Measurements from ENCODE around the gene USP7.

Gene USP7

DNA sequence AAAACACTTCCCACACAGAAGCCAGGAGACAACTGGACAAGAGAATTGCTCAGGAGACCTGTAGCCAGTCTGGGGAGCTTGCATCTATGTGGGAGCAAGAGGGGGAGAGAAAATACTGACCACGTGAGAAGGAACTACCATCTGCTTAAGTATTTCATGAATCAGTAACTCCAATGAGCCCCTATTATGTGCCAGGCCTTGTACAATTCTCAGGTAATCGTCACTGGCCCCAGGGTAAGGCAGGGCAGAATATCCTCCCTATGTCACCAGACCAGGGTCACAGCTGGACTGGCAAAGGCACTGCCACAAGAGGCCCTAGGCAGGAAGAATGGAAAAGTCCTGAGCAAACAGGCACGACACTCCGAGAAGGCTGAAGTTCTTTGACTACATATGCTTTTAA, 25.9 kb downstream of the USP7 start:
- peaks cover 3% of the 10 kb centered on the region; the same call in 1 of the 2 replicates for H3K4me1 ChIP-seq
- DNase-seq (ENCODE audit: low spot score in 2 of 2) = no peak
- no peaks in the 10 kb centered on the region for H3K9me3 ChIP-seq
- in situ Hi-C loops (cut with MboI; ENCODE audit: low sequenced_read_pairs) = no loop called here
- peaks cover 4% of the 10 kb centered on the region; the same call in 1 of the 2 replicates for H3K36me3 ChIP-seq (replicated peaks)
- no peaks in the 10 kb centered on the region for H3K27me3 ChIP-seq (ENCODE audit: low read depth)
- H3K4me3 ChIP-seq = no peak overlapping the region

DNA sequence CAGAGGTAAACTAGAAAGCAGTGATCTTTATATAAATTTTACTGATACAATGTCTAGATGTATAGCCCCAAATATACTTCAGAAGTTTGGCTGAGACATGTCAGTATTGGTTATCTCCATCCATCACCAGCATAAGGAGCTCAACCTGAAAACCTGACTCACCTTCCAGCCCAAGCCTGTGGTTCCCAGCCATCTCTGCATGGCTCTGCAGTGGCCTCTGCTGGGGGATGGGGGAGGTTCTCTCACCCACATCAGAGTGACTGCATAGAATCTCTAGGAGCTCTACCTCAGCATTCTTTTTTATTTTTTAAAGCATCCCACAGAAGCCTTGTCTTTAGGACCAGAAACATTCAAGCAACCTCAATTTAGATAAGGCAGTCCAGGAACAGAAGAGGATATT, 27.3 kb downstream of the USP7 start:
- in situ Hi-C loops (cut with MboI; ENCODE audit: low sequenced_read_pairs) = no loop called here
- DNase-seq (ENCODE audit: low spot score in 2 of 2) = peak in 1 of 2 experiments; percentile 64
- H3K36me3 ChIP-seq (replicated peaks) = peaks cover 4% of the 10 kb centered on the region; the same call in 1 of the 2 replicates
- no peak overlapping the region for H3K4me3 ChIP-seq
- H3K9me3 ChIP-seq = no peaks in the 10 kb centered on the region
- no peaks in the 10 kb centered on the region for H3K27me3 ChIP-seq (ENCODE audit: low read depth)
- H3K4me1 ChIP-seq = peaks cover 3% of the 10 kb centered on the region; the same call in 1 of the 2 replicates

- H3K27me3 ChIP-seq (ENCODE audit: low read depth) = no peaks in the 10 kb centered on the region
- peaks cover 3% of the 10 kb centered on the region; the same call in 1 of the 2 replicates for H3K4me1 ChIP-seq
- in situ Hi-C loops (cut with MboI; ENCODE audit: low sequenced_read_pairs) = no loop called here
- peak in 1 of 2 experiments; percentile 46 for DNase-seq (ENCODE audit: low spot score in 2 of 2)
- no peak overlapping the region for H3K4me3 ChIP-seq
- H3K9me3 ChIP-seq = no peaks in the 10 kb centered on the region
- H3K36me3 ChIP-seq (replicated peaks) = peaks cover 4% of the 10 kb centered on the region; the same call in 1 of the 2 replicates
Observed at GRCh38 chr16:8935989-8936388, 27.7 kb downstream of the USP7 start.

DNA sequence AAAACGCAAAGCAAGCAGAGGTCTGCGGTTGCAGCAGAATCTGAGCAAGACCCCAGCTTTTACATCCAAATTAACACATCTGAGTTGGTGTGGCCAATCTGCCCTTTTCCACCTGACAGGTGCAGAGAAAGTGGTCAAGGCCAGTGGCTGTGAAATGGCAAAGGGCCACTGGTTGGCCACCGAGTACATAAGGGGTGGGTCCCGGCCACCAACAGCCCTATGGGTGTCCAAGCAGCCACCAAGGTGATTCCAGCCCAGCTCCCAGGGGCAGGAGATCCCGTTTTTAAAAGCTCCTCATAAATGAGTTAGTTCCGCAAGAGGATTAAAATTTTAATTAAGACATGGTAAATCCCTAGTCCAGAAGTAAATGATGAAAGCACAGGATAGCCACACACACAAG, 29.1 kb downstream of the USP7 start:
- Histone ChIP-seq H3K36me3 (replicated peaks) (peaks cover 7% of the 10 kb centered on the region), H3K4me1 (peaks cover 3% of the 10 kb centered on the region; the same call in 1 of the 2 replicates), H3K27me3 (ENCODE audit: low read depth) (no peaks in the 10 kb centered on the region), H3K9me3 (no peaks in the 10 kb centered on the region), H3K4me3 (no peak overlapping the region)
- in situ Hi-C loops (cut with MboI; ENCODE audit: low sequenced_read_pairs) = no loop called here
- no peak for DNase-seq (ENCODE audit: low spot score in 2 of 2)

DNA sequence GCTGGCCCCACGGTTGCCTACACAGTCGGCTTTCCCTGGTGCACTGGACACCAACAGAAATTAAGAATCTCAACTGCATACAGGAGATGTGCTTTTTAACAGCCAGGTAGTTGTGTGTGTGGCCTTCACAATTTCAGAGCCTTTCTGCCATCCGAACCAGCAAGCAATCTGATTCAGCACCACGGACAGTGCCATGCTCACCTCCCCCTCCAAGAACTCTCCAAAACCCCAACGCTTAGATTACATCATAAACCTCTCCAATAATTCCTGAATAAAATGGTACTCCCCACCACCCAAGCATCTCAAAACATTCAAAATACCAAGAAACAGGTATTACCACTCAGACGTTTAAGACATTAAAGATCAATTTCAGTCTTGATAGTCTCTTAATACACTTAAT, 31.8 kb downstream of the USP7 start:
- in situ Hi-C loops (cut with MboI; ENCODE audit: low sequenced_read_pairs) = no loop called here
- peaks cover 22% of the 10 kb centered on the region for H3K36me3 ChIP-seq (replicated peaks)
- DNase-seq (ENCODE audit: low spot score in 2 of 2) = peak in 1 of 2 experiments; percentile 74
- H3K9me3 ChIP-seq = no peaks in the 10 kb centered on the region
- no peaks in the 10 kb centered on the region for H3K27me3 ChIP-seq (ENCODE audit: low read depth)
- no peak overlapping the region for H3K4me3 ChIP-seq
- H3K4me1 ChIP-seq = peaks cover 3% of the 10 kb centered on the region; the same call in 1 of the 2 replicates

DNA sequence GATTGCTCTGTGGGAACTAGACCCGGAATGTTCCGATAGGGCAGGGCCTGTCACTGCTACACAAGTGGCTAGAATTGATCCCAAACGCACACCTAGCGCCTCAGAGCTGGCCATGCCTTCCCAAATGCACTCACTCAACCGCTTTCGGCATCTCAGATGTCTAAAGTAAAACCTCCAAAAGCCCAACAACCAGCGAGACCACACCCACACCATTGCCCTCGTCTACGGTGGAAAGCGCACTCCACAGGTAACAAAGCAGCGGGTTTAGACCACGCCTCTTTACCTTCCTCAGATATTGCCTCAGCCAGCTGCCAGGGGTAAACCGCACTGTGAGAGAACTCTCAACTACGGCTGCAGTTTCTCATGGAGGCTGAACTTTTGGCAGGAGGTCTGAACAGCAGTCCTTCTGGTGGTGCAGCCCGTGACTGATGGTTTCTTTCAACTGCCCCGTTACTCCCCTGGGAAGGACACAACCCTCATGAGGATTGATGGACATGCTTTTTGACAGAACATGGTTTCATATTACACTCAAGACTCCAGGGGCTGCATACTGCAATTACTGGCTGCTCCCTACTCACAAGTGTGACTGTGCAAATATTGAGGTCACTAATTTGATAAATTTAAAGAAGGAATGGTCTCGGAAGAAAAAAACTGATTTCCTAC, 34.5 kb downstream of the USP7 start:
- no peaks in the 10 kb centered on the region for H3K9me3 ChIP-seq
- H3K27me3 ChIP-seq (ENCODE audit: low read depth) = no peaks in the 10 kb centered on the region
- peaks cover 44% of the 10 kb centered on the region for H3K36me3 ChIP-seq (replicated peaks)
- no peak for DNase-seq (ENCODE audit: low spot score in 2 of 2)
- H3K4me1 ChIP-seq = peaks cover 3% of the 10 kb centered on the region; the same call in 1 of the 2 replicates
- in situ Hi-C loops (cut with MboI; ENCODE audit: low sequenced_read_pairs) = loop anchor here (10.0 kb wide), 1 partner anchor 76 kb away; no protein-coding TSS in a partner anchor
- no peak overlapping the region for H3K4me3 ChIP-seq

- in situ Hi-C loops (cut with MboI; ENCODE audit: low sequenced_read_pairs) = loop anchor here (10.0 kb wide), 1 partner anchor 76 kb away; no protein-coding TSS in a partner anchor
- H3K36me3 ChIP-seq (replicated peaks) = peaks cover 47% of the 10 kb centered on the region
- no peak for DNase-seq (ENCODE audit: low spot score in 2 of 2)
- H3K27me3 ChIP-seq (ENCODE audit: low read depth) = no peaks in the 10 kb centered on the region
- no peak overlapping the region for H3K4me3 ChIP-seq
- H3K4me1 ChIP-seq = no peaks in the 10 kb centered on the region
- H3K9me3 ChIP-seq = no peaks in the 10 kb centered on the region
Observed at GRCh38 chr16:8928467-8928957, 35.2 kb downstream of the USP7 start.

DNA sequence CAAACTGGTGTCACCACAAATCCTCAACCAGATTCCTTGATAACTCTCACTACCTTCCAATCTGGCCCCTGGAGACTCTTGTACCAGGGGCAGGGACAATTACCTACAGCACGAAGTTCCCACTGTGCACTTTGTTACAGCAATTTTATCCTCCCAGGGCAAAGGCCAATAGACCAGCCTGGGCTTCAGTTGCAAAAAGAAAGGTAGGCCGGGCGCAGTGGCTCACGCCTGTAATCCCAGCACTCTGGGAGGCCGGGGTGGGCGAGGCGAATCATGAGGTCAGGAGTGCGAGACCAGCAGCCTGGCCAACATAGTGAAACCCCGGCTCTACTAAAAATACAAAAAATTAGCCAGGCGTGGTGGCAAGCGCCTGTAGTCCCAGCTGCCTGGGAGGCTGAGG, 36.9 kb downstream of the USP7 start:
- Histone ChIP-seq H3K4me1 (no peaks in the 10 kb centered on the region), H3K4me3 (no peak overlapping the region), H3K9me3 (no peaks in the 10 kb centered on the region), H3K36me3 (replicated peaks) (peaks cover 62% of the 10 kb centered on the region), H3K27me3 (ENCODE audit: low read depth) (no peaks in the 10 kb centered on the region)
- in situ Hi-C loops (cut with MboI; ENCODE audit: low sequenced_read_pairs) = loop anchor here (10.0 kb wide), 1 partner anchor 78 kb away; no protein-coding TSS in a partner anchor
- no peak for DNase-seq (ENCODE audit: low spot score in 2 of 2)

DNA sequence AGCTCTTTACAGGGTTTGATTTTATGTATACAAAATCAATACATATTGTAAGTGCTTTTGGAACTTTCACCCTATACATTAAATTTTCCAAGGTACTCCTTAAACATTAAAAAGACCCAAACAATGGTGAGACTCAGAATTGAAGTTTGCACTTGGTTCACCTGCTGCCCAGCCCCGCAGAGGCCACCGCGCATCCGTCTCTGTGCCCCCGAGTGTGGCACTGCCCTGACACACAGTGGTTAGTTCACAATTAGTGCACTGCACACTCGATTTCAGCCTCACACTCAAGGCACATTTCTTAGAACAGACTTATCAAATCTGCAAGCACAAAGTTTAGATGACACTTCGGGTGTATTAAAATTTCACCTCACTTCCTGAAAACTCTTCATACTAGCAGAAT, 38.3 kb downstream of the USP7 start:
- Histone ChIP-seq H3K9me3 (no peaks in the 10 kb centered on the region), H3K27me3 (ENCODE audit: low read depth) (no peaks in the 10 kb centered on the region), H3K4me3 (no peak overlapping the region), H3K36me3 (replicated peaks) (peaks cover 76% of the 10 kb centered on the region), H3K4me1 (peaks cover 6% of the 10 kb centered on the region; the same call in 1 of the 2 replicates)
- no peak for DNase-seq (ENCODE audit: low spot score in 2 of 2)
- in situ Hi-C loops (cut with MboI; ENCODE audit: low sequenced_read_pairs) = loop anchor here (10.0 kb wide), 1 partner anchor 79 kb away; no protein-coding TSS in a partner anchor

DNA sequence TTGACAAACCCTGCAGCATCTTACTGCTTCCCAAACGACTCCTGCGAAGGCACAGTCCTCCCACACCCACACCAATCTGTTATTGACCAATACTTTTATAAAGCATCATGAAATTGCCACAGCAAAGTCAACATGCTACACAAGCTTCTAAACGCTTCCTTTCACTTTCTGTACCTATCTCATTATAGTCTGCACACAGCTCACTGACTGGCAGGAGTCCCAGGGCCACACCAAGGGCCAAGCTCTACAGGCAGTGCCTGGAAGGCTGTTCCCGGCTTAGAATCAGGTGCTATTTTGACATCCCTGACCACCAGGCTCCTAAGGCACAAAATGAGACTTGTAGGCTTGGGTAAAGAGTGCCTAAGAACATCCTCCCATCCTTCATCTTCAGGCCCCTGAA, 39.5 kb downstream of the USP7 start:
- no peaks in the 10 kb centered on the region for H3K27me3 ChIP-seq (ENCODE audit: low read depth)
- no peak for DNase-seq (ENCODE audit: low spot score in 2 of 2)
- H3K4me3 ChIP-seq = no peak overlapping the region
- H3K4me1 ChIP-seq = peaks cover 9% of the 10 kb centered on the region; the same call in 1 of the 2 replicates
- H3K36me3 ChIP-seq (replicated peaks) = peaks cover 81% of the 10 kb centered on the region
- H3K9me3 ChIP-seq = no peaks in the 10 kb centered on the region
- in situ Hi-C loops (cut with MboI; ENCODE audit: low sequenced_read_pairs) = loop anchor here (10.0 kb wide), 1 partner anchor 81 kb away; no protein-coding TSS in a partner anchor

DNA sequence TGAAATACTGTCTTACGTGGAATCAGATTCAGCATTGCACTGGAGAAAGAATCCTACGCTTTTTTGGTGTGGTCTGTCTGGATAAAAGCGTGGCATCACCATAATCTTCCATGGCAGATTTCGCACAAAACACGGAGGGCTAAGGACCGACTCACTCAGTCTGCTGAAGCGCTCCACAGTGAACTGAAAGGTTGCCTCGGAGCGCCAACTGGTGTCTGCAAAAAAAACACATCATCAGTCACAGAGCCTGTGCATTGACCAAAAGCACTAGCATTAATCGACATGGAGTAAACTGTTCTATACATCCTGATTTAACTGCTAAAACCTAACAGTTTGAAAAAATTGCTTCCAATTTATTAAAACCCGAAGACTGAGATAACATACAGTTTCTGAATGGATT, 40.5 kb downstream of the USP7 start:
- DNase-seq (ENCODE audit: low spot score in 2 of 2) = no peak
- Histone ChIP-seq H3K4me1 (peaks cover 9% of the 10 kb centered on the region; the same call in 1 of the 2 replicates), H3K4me3 (no peak overlapping the region), H3K27me3 (ENCODE audit: low read depth) (no peaks in the 10 kb centered on the region), H3K36me3 (replicated peaks) (peaks cover 83% of the 10 kb centered on the region), H3K9me3 (no peaks in the 10 kb centered on the region)
- in situ Hi-C loops (cut with MboI; ENCODE audit: low sequenced_read_pairs) = loop anchor here (10.0 kb wide), 1 partner anchor 82 kb away; no protein-coding TSS in a partner anchor

GRCh38 chr16:8921347-8921984, 42.2 kb downstream of the USP7 start:
- in situ Hi-C loops (cut with MboI; ENCODE audit: low sequenced_read_pairs) = loop anchor here (10.0 kb wide), 1 partner anchor 83 kb away; no protein-coding TSS in a partner anchor

DNA sequence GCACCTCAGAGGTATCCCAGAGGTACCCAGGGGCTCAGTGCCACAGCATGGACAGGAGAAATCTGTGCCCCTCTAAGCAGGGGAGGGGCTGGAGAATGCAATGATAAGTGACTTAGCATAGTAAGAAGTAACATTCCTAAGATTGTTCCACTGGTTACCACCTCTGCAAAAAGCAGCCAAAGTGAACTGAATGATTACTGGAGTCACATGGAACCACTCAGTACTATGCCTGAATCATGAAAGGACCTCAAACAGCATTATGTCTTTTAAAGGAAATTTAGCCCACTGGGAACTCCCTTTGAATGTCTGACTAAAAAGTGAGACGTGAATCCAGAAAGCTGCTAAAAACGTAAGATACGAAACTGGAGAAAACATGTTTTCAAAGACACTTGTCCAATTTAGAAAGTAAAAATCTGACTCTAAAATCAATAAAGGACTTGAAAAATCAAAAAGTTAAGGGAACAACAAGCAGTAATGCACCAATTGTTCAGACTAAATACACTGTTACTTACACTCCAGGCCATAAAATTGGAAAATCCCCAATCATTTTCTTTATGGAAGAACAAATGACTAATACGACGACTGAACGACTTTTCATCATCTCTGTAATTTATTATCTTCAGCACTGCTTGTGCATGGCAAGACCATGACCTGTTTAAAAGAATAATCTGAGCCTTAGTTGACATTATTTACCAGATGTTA, 42.9 kb downstream of the USP7 start:
- Histone ChIP-seq H3K4me1 (peaks cover 16% of the 10 kb centered on the region), H3K36me3 (replicated peaks) (peaks cover 90% of the 10 kb centered on the region), H3K9me3 (no peaks in the 10 kb centered on the region), H3K27me3 (ENCODE audit: low read depth) (no peaks in the 10 kb centered on the region), H3K4me3 (no peak overlapping the region)
- in situ Hi-C loops (cut with MboI; ENCODE audit: low sequenced_read_pairs) = loop anchor here (10.0 kb wide), 1 partner anchor 84 kb away; no protein-coding TSS in a partner anchor
- DNase-seq (ENCODE audit: low spot score in 2 of 2) = no peak

More at GRCh38 chr16:8921347-8921984, 42.2 kb downstream of the USP7 start:
- Histone ChIP-seq H3K4me1 (peaks cover 16% of the 10 kb centered on the region), H3K36me3 (replicated peaks) (peaks cover 87% of the 10 kb centered on the region), H3K4me3 (no peak overlapping the region), H3K27me3 (ENCODE audit: low read depth) (no peaks in the 10 kb centered on the region), H3K9me3 (no peaks in the 10 kb centered on the region)
- no peak for DNase-seq (ENCODE audit: low spot score in 2 of 2)
